OCI-LY3 (cell line): ENCODE measurements around the gene MIDN.

Source experiments
- EZH2phosphoT487 ChIP-seq: fragments of 200-600 bp; shearing (Covaris generic); IDR thresholded peaks from 2 replicates; pipeline ENCODE4 v1.6.1; 2018; ENCODE audit warnings: antibody characterized with exemption, mixed run types, low read depth
- TF ChIP-seq, protein P1 (sequence below): fragments of 200-600, 300-600 bp; sonication (generic); IDR thresholded peaks from 2 replicates; pipeline ENCODE4 v1.5.1; 2014; ENCODE audit warnings: antibody characterized with exemption, low read length, low read depth

DNA sequence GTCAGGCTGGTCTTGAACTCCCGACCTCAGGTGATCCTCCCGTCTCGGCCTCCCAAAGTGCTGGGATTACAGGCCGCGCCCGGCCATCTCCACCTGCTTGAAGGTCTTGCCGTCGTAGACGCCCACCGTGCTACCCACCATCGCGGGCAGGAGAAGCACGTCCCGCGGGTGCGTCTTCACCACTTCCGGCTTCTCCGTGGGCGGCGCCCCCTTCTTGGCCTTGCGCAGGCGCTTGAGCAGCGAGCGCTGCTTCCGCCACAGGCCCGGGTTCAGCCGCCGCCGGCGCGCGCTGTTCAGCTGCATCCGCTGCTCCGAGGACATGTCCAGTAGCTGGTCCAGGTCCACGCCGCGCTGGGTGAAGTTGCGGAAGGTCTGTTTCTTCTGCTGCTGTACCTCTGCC is 58.9 kb downstream of the MIDN start:
- TF ChIP-seq, protein P1, sequence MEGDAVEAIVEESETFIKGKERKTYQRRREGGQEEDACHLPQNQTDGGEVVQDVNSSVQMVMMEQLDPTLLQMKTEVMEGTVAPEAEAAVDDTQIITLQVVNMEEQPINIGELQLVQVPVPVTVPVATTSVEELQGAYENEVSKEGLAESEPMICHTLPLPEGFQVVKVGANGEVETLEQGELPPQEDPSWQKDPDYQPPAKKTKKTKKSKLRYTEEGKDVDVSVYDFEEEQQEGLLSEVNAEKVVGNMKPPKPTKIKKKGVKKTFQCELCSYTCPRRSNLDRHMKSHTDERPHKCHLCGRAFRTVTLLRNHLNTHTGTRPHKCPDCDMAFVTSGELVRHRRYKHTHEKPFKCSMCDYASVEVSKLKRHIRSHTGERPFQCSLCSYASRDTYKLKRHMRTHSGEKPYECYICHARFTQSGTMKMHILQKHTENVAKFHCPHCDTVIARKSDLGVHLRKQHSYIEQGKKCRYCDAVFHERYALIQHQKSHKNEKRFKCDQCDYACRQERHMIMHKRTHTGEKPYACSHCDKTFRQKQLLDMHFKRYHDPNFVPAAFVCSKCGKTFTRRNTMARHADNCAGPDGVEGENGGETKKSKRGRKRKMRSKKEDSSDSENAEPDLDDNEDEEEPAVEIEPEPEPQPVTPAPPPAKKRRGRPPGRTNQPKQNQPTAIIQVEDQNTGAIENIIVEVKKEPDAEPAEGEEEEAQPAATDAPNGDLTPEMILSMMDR = no peak
- no peak for TF ChIP-seq EZH2phosphoT487
